ENCODE results near the gene SPATA20.

DNA sequence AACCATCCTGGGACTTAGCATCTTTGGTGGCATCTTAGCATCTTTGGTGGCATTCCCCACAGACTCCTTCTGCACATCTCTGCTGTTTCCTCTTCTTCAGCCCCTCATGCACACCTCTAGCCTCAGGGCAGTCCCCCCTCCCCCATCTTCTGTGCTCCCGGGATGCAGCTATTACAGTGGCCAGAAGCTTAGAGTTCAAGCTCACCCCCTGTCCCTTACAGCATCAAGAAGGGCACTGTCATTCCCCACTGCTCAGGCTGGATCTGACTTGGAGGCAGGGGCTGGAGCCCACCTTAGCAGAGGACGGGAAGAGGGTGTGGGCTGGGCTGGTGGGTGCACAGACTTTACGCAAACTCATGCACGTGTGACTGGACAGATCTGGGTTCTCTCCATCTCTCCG, 13.8 kb upstream of the SPATA20 start:
- TF ChIP-seq POLR2A (IDR thresholded peaks at IDR 0.05; ENCODE audit: low read depth, low read length) (no peak), BHLHE40 (IDR thresholded peaks at IDR 0.05; ENCODE audit: low read depth, low read length) (no peak), CTCF (conservative IDR thresholded peaks at IDR 0.05; ENCODE audit: low read depth, low read length) (no peak), MXI1 (IDR thresholded peaks at IDR 0.05; ENCODE audit: borderline replicate concordance, low read depth, low read length) (no peak), SMC3 (IDR thresholded peaks at IDR 0.05; ENCODE audit: low read depth, low read length) (no peak)
- TF ChIP-seq, protein P1, sequence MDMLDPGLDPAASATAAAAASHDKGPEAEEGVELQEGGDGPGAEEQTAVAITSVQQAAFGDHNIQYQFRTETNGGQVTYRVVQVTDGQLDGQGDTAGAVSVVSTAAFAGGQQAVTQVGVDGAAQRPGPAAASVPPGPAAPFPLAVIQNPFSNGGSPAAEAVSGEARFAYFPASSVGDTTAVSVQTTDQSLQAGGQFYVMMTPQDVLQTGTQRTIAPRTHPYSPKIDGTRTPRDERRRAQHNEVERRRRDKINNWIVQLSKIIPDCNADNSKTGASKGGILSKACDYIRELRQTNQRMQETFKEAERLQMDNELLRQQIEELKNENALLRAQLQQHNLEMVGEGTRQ (IDR thresholded peaks at IDR 0.05; ENCODE audit: low read depth, low read length): no peak
